GM12891 (cell line): ENCODE measurements around the gene UBQLNL.

Experiments
- POLR2A ChIP-seq: IDR thresholded peaks from 2 replicates; pipeline ENCODE4 v1.6.1; 2011; ENCODE audit warnings: low read depth, low read length, control low read depth
- POLR2AphosphoS5 ChIP-seq: IDR thresholded peaks from 2 replicates; pipeline ENCODE4 v1.6.1; 2011; ENCODE audit warnings: low read depth, low read length, control low read depth
- TAF1 ChIP-seq: IDR thresholded peaks from 2 replicates; pipeline ENCODE4 v1.6.1; 2011; ENCODE audit warnings: low read depth, low read length, control low read depth

DNA sequence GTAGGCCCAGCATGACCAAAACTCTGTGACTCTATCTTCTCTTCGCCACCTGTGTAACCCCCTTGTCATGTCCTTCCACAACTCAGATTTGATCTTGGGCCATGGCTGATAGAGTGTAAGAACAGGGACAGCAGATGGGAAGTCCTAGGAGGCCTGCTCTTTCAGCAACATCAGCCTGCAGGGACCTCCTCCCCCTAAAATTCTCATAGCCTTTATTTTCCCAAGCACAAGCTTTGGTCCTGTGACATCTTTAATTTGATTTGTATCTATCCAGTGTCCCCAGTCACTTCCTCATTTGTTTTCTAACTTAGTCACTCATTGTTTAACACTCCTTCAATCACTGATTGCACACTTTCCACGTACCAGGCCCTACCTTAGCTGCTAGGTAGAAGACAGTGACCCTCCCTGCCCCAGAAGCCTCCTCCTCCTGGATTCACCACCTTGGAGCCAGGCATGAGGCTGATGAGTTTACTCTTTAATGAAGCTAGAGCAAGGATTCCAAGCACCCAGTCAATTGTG is 12.0 kb downstream of the UBQLNL start:
- no peak for TF ChIP-seq POLR2A
- TF ChIP-seq TAF1: no peak
- TF ChIP-seq POLR2AphosphoS5: no peak
